HG02973 (cell line): ENCODE results near the gene JUND.
"Not testable (repeated sequence)": the region's sequence is repeated elsewhere in the genome, so short reads cannot be mapped to it uniquely, and the experiment has no call there.

Source experiments
- ATAC-seq: cut with Tn5 transposase; IDR thresholded peaks from one replicate; pipeline ENCODE4 v1.9.1; 2021; ENCODE audit warnings: moderate library complexity; ENCODE audit not compliant: unreplicated experiment

Gene JUND

DNA sequence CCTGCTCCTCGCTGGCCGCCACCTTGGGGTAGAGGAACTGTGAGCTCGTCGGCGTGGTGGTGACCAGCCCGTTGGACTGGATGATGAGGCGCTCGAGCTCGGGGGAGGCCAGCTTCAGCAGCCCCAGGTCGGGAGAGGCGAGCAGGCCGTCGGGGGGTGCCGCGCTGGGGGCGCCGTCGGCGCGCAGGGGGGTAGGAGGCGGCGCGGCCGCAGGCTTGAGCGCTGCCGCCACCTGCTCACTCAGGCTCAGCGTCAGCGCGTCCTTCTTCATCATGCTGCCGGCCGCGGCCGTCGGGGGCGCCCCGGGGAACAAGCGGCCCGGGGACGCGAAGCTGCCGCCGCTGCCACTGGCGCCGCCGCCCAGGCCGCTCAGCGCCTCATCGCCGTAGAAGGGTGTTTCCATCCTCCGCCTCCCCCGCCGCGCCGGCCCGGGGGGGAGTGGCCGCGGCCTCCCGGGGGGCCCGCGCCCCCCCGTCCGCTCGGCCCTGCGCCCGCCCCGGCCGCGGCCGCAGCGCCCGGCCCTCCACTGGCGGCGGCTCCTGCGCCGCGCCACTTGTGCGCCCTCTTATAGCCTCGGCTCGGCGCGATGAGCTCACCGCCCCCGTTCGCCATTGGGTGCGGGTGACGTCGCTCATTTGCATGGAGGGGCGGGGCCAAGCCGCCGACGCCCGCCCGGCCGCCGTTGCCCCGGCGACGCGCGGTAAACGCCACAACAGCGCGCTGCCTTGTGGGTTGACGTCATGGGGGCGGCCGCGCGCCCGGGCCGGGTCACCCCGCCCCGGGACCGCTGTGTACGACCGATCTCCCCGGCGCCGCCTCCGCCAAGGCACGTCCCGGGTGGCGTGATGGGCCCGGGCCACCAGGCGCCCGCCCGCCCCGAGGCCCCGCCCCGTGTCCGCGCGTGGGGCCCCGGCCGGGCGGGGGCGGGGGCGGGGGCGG lies at the start of gene JUND:
JUND (minus strand) TSS at position 541 of the 939 bp plus-strand sequence; CDS start at position 403, 138 bp downstream.
- peak; percentile 55 for ATAC-seq

DNA sequence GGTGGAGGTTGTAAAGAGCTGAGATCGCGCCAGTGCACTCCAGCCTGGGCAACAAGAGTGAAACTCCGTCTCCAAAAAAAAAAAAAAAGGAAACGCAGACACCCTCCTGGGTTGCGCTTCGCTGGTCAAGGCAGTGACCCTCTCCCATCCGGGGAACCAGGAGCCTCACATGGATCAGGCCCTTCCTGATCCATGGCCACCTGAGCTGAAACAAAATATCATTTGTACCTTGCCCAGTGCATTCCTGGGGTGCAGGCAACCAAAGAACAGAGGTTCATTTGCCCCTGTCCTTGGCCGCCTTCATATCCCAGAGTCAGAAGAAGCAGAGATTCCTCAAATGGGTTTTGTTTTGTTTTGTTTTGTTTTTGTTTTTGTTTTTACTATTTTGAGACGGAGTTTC lies 49.4 kb upstream of the JUND start:
- ATAC-seq = no peak

DNA sequence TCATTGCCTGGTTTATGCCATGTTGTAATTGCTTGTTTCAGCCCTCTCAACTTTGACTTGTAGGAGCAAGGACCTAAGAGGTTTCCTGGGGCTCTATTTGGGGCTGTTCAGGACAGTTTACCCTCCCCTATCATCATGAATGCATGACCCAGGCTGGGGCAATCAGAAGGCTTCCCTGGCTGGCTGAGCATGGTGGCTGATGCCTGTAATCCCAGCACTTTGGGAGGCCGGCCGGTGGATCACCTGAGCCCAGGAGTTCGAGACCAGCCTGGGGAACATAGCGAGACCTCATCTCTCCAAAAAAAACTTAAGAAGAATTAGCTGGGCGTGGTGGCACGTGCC lies 47.6 kb upstream of the JUND start:
- no peak for ATAC-seq

DNA sequence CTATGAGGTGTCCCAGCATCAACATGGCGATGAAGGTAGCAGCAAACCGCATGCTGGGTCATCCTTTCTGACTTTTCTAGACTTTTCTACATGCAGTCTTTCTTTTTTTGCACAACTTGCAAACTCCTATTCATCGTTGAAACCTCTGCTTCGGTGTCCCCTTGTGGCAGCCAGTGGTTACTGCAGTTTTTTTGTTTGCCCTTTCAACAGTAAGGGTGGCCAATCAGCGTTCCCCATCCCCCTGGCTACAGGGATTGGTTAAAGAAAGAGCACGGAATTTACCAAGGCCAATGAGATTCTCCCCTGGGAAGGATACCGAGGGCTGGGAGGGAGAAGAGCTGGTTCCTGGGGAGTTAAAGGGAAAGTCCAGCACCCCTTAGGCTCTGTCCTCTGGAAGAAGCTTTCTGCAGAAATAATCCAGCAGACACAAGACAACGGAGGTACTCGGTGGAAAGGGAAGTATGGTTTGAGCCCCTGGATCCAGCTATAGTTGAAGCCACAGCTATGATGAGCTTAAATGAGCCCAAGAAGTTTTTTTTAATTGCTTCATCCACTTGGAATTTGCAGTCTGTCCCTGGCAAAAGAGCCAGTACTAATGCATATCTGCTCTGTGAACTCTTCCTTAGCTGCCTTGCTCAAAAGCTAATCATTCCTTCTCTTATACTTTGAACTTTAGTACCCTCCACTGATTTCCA lies 47.1 kb upstream of the JUND start:
- ATAC-seq = peak; percentile 84

DNA sequence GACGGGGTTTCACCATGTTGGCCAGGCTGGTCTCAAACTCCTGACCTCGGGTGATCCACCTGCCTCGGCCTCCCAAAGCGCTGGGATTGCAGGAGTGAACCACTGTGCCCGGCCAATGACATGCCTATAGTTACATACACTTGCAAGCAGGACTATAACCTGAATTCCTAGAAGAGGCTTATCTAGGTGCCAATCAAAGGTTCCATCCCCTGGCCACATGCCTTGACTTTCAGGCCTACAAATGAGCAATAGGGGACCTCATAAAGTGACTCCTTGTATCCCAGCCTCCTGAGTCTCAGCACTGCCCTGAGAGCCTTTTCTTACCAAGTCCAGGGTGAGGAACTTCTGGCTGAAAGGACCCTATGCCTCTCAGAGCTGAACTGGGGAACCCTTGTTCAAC lies 45.4 kb upstream of the JUND start:
- no peak for ATAC-seq

DNA sequence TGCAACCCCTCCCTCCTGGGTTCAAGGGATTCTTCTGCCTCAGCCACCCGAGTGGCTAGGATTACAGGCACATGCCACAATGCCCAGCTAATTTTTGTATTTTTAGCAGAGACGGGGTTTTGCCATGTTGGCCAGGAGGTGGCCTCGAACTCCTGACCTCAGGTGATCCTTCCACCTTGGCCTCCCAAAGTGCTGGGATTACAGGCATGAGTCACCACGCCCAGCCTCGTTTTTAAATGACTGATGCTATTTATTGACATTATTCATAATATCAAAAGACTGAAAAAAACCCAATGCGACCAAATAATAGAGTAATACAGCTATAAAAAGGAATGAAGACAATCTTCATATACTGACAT lies 42.9 kb upstream of the JUND start:
- ATAC-seq = not testable (repeated sequence)

DNA sequence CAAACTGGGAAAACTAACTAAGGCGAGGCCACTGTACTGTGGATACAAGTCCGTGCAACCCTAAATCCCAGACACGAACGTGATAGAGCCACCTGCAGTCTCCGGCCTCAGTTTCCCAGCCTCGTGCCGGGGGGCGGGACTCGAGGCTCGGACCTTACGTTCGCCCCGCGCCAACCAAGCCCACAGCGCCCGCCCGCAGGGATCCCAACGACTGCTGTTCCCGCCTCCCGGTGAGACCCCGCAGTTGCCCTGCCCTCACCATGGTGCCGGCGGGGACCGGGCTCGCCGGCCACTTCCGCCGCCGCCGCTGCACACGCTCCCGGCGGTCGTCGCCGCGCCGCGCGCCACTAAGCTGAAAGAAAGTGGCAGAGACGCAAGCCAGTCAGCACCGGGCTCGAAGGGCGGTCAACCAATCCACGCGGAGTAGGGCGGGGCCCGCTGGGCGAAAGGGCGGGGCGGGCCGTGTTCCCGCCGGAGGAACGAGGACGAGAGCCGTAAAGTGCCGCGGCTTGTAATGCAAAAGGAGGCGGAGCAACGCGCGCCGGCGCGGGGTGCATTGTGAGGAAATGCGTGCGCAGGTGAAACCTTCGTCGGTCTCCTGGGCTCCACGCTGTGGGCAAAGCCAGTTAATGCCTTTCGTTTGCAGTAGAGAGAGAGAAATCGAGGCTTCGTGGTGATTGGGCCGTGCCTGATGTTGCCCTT lies 41.5 kb upstream of the JUND start, which contains the start of gene LSM4:
LSM4 (minus strand) TSS at position 318 of the 702 bp plus-strand sequence; CDS start at position 262, 56 bp downstream.
- peak; percentile 88 for ATAC-seq

DNA sequence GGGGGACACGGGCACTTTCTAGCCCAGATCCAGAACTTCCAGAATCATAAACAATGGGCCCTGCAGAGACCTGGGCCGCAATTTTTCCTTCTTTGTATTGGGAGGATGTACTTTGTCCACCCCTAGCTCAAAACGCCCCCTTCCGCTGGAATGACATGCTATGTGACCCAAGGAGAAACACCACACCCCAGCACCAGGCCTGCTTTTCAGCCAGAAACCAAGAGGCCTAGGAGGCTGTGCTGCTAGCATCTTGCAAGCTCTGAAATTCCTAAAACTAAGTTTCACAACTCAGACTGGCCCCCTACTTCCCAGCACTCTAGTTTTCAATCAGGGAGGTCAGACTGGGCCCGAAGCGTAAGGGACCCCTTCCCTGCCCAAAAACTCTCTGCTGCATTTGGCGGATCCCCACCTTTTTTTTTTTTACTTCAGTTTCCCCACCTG lies 40.9 kb upstream of the JUND start:
- ATAC-seq = peak; percentile 25

DNA sequence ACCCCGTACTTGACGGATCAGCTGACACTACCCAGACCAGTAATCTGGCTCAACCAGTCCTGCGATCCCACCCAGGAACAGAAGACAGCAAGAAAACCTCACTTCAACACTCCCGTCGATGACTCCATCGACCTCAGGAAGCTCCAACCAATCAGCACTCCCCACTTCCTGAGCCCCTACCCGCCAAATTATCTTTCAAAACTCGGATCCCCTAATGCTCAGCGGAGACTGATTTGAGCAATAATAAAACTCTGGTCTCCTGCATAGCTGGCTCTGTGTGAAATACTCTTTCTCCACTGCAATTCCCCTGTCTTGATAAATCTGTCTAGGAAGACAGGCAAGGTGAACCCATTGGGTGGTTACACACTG lies 40.3 kb upstream of the JUND start:
- no peak for ATAC-seq

DNA sequence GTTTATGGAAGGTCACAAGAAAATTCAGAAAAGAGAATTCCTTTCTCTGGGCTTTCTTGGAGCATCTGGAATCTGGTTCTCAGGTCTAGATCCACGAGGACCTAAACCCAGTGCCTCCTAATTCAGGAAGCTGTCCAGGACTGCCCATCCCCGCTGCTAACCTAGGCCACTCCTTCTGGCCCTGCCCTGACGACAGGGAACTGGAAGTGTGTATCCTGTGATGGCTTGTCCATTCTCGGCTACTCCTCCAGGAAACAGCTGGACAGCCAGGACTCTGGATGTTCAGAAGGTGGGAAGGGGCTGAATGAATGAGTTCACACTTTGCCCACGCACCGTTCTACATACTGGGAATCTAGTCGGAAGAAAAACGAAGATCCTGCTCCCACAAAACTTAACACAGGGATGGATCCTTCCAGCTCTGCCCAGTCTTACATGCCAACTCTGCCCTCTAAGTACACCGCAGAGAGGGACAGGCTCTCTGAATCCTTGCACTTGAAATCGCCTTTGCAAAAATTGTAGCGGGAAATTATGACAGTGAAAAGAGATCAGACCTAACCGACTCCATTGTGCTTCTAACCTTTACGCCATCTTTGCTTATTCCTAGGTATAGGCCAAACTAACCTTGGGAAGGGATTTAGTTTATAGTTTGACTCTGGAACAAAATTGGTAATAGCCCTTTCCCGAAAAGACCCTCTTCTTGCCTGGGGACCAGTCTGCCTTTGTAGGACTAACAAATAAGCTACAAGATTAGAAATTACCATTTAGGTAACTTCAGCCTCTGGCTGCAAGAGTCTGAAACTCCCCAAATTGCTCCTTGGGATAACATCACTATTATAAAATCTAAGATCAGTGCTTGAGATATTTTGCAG lies 39.7 kb upstream of the JUND start:
- no peak for ATAC-seq

DNA sequence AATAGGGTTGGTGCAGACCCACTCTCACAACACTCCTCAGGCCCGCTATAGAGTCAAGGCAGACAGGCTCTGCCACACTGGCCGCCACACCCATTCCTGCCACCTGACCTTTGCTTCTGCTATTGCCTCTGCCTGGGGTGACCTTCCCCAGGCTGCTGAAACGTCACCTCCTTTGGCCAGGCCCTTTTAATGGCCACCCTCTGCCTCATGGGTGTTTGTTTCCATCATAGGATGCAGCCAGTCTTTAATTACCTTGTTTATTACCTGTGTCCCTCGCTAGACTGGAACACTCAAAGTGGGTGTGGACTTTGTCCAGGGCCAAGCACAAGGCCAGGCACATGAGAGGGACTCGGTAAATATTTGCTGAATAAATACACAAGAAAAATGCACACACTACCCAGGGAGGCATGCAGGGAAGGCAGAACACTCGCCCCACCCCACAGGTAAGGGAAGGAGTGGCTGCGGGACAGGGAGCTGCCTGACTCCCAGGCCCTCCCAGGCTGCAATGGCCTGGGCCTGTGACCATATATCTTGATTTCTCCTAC lies 38.2 kb upstream of the JUND start:
- ATAC-seq = no peak

DNA sequence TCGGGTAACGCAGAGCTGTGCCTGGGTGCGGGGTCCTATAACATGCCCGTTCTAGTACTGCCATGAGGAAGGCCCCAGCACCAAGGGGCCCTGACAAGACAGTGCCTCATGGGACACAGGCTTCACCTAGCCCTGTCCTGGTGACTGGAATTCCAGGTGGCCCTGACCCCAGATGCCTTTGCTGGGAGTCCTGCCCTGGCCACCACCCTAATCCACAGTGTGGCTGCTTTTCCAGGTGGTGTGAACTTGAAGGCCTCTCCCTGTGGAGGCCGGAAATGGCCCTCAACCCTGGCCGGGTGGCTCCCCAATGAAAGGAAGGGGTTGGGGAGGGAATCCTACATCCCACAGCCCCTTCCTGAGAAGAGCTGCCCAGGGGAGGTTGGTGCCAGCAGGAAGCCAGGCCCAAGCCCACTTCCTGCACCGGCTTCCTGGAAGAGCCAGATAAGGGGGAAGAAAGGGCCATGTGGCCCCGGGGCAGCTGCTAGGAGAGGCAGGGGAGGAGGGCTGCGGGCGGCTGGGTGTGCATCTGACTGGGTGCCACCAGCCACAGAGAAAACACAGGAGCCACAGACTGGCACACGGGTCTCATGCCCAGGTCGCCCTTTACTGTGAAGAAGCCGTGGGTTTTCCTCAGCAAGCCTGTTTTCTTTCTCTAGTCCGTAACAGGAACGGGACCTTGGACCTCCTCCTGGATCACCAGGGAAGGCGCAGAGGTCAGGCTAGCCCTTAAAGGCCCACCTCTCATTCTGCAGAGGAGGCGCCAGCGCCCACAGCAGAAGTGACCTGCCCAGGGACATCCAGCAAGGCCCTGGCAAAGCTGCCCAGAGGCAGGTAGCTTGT lies 36.8 kb upstream of the JUND start:
- ATAC-seq = no peak

DNA sequence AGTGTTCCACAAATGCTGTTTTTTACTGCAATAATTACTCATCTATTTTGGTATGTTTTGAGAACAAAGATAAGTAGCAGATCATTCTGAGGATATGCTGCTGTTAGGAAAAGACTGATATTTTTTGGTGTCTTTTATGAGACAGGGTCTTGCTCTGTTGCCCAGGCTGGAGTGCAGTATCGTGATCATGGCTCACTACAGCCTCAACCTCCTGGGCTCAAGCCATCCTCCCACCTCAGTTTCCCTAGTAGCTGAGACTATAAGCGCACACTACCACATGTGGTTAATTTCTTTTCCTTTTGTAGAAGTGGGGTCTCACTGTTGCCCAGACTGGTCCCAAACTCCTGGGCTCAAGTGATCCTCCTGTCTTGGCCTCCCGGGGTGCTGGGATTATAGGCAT lies 32.0 kb upstream of the JUND start:
- no peak for ATAC-seq

DNA sequence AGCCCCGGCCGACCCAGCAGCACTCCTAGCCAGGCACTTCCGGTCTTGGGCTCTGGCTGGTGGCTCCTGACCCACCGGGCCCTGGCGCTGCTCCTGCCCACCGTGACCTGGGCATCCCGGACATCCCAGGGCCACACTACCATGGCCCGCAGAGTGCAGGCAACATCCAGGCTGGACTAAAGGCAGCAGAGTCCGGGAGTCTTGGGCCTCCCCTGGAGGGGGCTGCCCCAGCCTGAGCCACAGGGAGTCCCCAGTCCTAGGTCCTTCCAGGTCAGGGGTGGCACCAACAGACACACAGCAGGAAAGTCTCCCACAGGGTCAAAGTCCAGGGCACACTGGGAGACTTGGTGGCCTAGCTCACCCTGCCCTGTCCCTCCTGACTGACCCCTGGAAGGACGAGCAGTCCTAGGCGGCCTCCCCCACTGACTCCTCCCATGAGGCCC lies 30.7 kb upstream of the JUND start:
- ATAC-seq = no peak

DNA sequence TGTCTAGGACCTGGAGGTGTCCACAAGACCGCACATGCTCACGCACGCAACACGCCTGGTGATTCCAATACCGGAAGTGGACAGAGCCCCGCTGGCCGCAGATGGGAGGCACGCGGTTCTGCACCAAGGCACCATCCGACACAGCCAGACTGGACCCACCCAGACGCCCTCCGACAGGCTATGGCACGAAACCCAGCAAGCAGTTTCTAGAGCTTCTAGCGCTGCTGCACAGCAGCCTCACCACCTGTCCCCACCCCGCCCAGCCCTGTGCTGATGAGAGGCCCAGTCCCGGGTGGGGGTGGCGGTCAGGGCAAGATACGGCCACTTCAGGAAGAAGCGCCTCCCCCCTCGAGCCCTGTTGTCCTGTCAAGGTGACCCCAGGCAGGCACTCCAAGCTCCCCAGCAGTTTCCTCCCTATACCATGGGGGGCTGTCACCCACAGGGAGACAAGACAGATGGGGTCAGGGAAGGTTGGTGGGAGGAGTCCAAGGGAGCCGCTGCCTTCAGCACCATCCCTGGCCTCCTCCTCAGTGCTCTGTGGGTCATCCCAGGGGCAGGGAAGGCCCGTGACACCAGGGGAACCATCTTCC lies 30.2 kb upstream of the JUND start:
- ATAC-seq = no peak

DNA sequence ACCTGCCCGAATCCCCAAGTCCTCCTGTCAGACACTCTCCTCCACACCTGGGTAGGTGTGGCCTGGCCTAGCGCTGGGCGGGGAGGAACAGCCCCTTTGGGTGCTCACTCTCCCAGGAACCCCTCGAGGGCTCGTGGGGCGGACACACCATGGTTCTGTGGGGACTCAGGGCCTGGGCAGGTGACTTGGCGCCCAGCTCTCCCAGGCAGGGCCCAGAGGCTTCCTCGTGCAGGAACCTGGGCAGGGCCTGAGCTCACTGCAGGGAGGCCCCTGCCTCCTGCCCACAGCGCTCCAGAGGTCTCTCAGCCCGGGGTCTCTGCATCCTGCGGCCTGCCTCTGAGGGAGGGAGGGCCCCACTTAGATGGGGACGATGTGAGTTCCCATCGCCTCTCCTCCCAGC lies 29.5 kb upstream of the JUND start:
- no peak for ATAC-seq

DNA sequence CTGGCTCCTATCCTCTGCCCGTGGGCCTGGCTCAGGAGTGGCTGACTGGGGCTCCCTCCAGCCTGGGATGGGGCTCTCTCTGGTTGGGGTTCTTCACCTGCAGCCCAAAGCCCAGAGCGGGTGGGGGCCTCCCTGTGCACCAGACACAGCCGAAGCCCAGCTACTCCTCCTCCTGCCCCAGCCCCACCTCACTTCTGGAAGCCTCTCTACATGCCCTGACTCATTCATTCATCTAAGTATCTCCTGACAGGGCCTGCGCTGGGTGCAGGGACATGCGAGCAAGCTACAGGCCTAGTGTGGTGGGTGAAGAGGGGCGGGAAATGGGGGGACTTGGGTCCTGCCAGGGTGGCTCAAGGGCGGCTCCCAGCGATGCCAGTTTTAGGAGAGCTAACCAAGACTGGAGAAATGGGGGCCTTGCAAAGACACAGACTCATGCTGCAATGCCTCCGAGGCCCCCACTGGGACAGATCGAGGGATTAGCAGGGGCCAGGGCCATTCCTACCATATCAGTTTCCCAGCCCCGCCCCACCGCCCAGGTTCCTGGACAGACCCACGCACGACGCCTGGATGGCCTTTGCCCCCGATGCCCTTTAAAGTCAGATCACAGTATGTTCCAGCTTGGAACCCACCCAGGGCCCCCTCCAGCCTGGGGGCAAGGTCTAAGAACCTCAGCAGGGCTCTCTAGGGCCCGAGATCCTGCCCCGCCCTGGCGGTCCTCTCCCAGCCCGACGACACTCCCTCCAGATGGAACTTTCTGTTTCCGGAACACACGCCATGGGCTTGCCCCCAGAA lies 28.9 kb upstream of the JUND start:
- no peak for ATAC-seq

DNA sequence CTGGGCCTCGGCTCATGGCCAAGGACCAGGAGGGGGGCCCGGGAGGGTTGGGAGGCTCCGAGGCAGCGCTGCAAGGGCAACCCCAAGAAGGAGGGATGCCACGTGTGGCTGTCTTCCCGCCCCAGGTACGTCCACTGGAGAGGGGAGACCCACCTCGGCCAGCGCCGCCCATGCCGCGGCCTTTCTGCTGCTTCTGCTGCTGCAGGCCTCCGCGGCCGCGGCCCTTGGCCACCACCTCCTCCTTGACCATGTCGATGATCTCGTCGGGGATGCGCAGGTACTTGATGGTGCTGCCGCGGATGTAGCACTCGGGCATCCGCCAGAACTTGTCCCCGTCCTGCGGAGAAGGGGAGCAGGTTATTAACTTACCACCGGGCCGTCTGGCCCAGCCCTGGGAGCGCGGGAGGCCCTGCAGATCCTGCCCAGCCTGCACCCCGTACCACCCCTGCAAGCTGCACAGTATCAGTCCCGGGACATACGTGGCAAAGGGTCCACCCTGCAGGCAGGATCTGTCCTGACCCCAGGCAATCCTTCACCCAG lies 28.2 kb upstream of the JUND start:
- no peak for ATAC-seq
